A549 (cell line): Measurements from ENCODE around the gene PDS5B. TPM values are rescaled to one million over a fixed set of nuclear protein-coding genes. Genes with fewer than 3 reads are reported as not detected.

Experiments used
- ATAC-seq, 2 experiments: fragments of 200-7000 bp in 1 of 2; fragments of >200 bp in 1 of 2; cut with Nextera tagmentation in 1 of 2; cut with Tn5 transposase in 1 of 2; 3 replicates each; pipeline versions ENCODE4 v1.8.0 to v1.9.1; 2018 to 2020; ENCODE audit warnings: mild to moderate bottlenecking in 1 of 2, moderate library complexity in 1 of 2
- CTCF ChIA-PET: fragments of 300-600 bp; sonication (Branson Sonifier 250); formaldehyde crosslinking; extraction: SDS; loops from one replicate; lab custom pipeline; 2021; ENCODE audit warnings: antibody characterized with exemption, inconsistent platforms; lab: Yijun Ruan, JAX
- POLR2A ChIA-PET: fragments of 350-600 bp; formaldehyde crosslinking; extraction: SDS; loops from one replicate; lab custom pipeline; 2021; ENCODE audit warnings: antibody characterized with exemption, inconsistent platforms; lab: Yijun Ruan, JAX
- DNase-seq, 2 experiments: peaks; one replicate each; pipeline versions ENCODE4 v3.0.0 to v3.0.0-alpha.2; 2011 to 2016; ENCODE audit warnings: low read depth in 1 of 2, low spot score in 1 of 2
- FAIRE-seq: peaks from 2 replicates; lab custom pipeline; 2011; peaks lifted over from hg19 to GRCh38; lab: Jason Lieb, UNC
- H3K27ac ChIP-seq, 2 experiments: fragments of >200 bp; sonication (Bioruptor Twin); formaldehyde crosslinking; 3 replicates each; pipeline ENCODE4 v1.5.1; 2016 to 2017
- H3K4me1 ChIP-seq: fragments of >200 bp; sonication (Bioruptor Twin); formaldehyde crosslinking; 3 replicates; pipeline ENCODE4 v1.6.1; 2016
- H3K4me2 ChIP-seq: fragments of >200 bp; sonication (Bioruptor Twin); formaldehyde crosslinking; 3 replicates; pipeline ENCODE4 v1.6.1; 2016
- H3K4me3 ChIP-seq: fragments of >200 bp; sonication (Bioruptor Twin); formaldehyde crosslinking; 3 replicates; pipeline ENCODE4 v1.5.1; 2016
- H3K9me3 ChIP-seq: fragments of >200 bp; sonication (Bioruptor Twin); formaldehyde crosslinking; 3 replicates; pipeline ENCODE4 v1.6.1; 2016
- BCL3 ChIP-seq: fragments of >200 bp; sonication (Bioruptor Twin); formaldehyde crosslinking; IDR thresholded peaks from 3 replicates; pipeline ENCODE4 v1.6.1; 2016
- CBX2 ChIP-seq: fragments of 200-600 bp; sonication (generic); IDR thresholded peaks from 2 replicates; pipeline ENCODE4 v1.6.1; 2016; ENCODE audit warnings: low read depth, mild to moderate bottlenecking, borderline replicate concordance
- CTCF ChIP-seq: fragments of >200 bp; sonication (Bioruptor Twin); formaldehyde crosslinking; IDR thresholded peaks from 3 replicates; pipeline ENCODE4 v1.5.1; 2016
- E2F6 ChIP-seq: IDR thresholded peaks from 2 replicates; pipeline ENCODE4 v1.6.1; 2012; ENCODE audit warnings: low read depth, borderline replicate concordance
- EHF ChIP-seq: fragments of 250-450 bp; sonication (Bioruptor Pico); IDR thresholded peaks from 2 replicates; pipeline ENCODE4 v1.5.0; 2020; ENCODE audit warnings: mild to moderate bottlenecking
- EHMT2 ChIP-seq: fragments of 200-600 bp; sonication (generic); IDR thresholded peaks from 2 replicates; pipeline ENCODE4 v1.6.1; 2016; ENCODE audit warnings: antibody characterized with exemption, low read depth, mild to moderate bottlenecking, moderate library complexity
- ESRRA ChIP-seq: fragments of 150-350 bp; IDR thresholded peaks from 2 replicates; pipeline ENCODE4 v1.6.1; 2014; ENCODE audit warnings: mild to moderate bottlenecking, low read length, borderline replicate concordance
- FOSB ChIP-seq: fragments of 250-450 bp; sonication (Bioruptor Pico); IDR thresholded peaks from 2 replicates; pipeline ENCODE4 v1.5.0; 2020; ENCODE audit warnings: mild to moderate bottlenecking, moderate library complexity
- GATA3 ChIP-seq: IDR thresholded peaks from 2 replicates; pipeline ENCODE4 v1.6.1; 2012; ENCODE audit warnings: borderline replicate concordance
- HDAC2 ChIP-seq: fragments of 200-600 bp; sonication (generic); IDR thresholded peaks from 2 replicates; pipeline ENCODE4 v1.6.1; 2016
- HES2 ChIP-seq: fragments of >200 bp; sonication (Bioruptor Twin); formaldehyde crosslinking; IDR thresholded peaks from 2 replicates; pipeline ENCODE4 v1.6.1; 2016
- HOXB13 ChIP-seq: fragments of 250-450 bp; sonication (Bioruptor Pico); IDR thresholded peaks from 2 replicates; pipeline ENCODE4 v1.5.0; 2020; ENCODE audit warnings: low read depth, mild to moderate bottlenecking, moderate library complexity
- HOXB5 ChIP-seq: fragments of 250-450 bp; sonication (Bioruptor Pico); IDR thresholded peaks from 2 replicates; pipeline ENCODE4 v1.5.0; 2020; ENCODE audit warnings: mild to moderate bottlenecking, moderate library complexity
- JUN ChIP-seq, 2 experiments: fragments of >200 bp; sonication (Bioruptor Twin); formaldehyde crosslinking; IDR thresholded peaks; 2 replicates in 1 of 2; 3 replicates in 1 of 2; pipeline ENCODE4 v1.6.1; 2016 to 2017
- JUNB ChIP-seq: fragments of >200 bp; sonication (Bioruptor Twin); formaldehyde crosslinking; IDR thresholded peaks from 2 replicates; pipeline ENCODE4 v1.6.1; 2016
- MAX ChIP-seq: IDR thresholded peaks from 2 replicates; pipeline ENCODE4 v1.6.1; 2012
- NFE2L2 ChIP-seq: fragments of 150-350 bp; conservative IDR thresholded peaks from 2 replicates; pipeline ENCODE4 v1.6.1; 2014; ENCODE audit warnings: low read length
- PHF8 ChIP-seq: fragments of 200-600 bp; sonication (generic); IDR thresholded peaks from 2 replicates; pipeline ENCODE4 v1.6.1; 2016; ENCODE audit warnings: low read depth, mild to moderate bottlenecking, antibody characterized with exemption, moderate library complexity, borderline replicate concordance
- POLR2A ChIP-seq: IDR thresholded peaks from 2 replicates; pipeline ENCODE4 v1.6.1; 2012; ENCODE audit warnings: mild to moderate bottlenecking, low read length
- POLR2AphosphoS2 ChIP-seq: conservative IDR thresholded peaks from 2 replicates; pipeline ENCODE4 v1.6.1; 2012; ENCODE audit warnings: low read length, improper control_type of control experiment, inconsistent platforms
- RAD21 ChIP-seq, 2 experiments: fragments of >200 bp in 1 of 2; sonication (Bioruptor Twin) in 1 of 2; formaldehyde crosslinking in 1 of 2; IDR thresholded peaks in 1 of 2; conservative IDR thresholded peaks in 1 of 2; 2 replicates in 1 of 2; 3 replicates in 1 of 2; pipeline ENCODE4 v1.6.1; 2012 to 2018; ENCODE audit warnings: inconsistent platforms in 1 of 2
- RARB ChIP-seq: fragments of 250-450 bp; sonication (Bioruptor Pico); IDR thresholded peaks from 2 replicates; pipeline ENCODE4 v1.8.0; 2021; ENCODE audit warnings: mild to moderate bottlenecking, moderate library complexity
- RFX5 ChIP-seq: fragments of 450-650 bp; IDR thresholded peaks from 2 replicates; pipeline ENCODE4 v1.7.1; 2014; ENCODE audit warnings: antibody characterized with exemption, mild to moderate bottlenecking, moderate library complexity
- SMC3 ChIP-seq: fragments of >200 bp; sonication (Bioruptor Twin); formaldehyde crosslinking; IDR thresholded peaks from 3 replicates; pipeline ENCODE4 v1.6.1; 2018; ENCODE audit warnings: inconsistent platforms
- SREBF2 ChIP-seq: fragments of 450-650 bp; IDR thresholded peaks from 2 replicates; pipeline ENCODE4 v1.6.1; 2014; ENCODE audit warnings: mild to moderate bottlenecking, moderate library complexity
- TFCP2L1 ChIP-seq: fragments of 250-450 bp; sonication (Bioruptor Pico); IDR thresholded peaks from 2 replicates; pipeline ENCODE4 v1.5.0; 2021; ENCODE audit warnings: mild to moderate bottlenecking
- ZFP36 ChIP-seq: fragments of 450-650 bp; IDR thresholded peaks from 2 replicates; pipeline ENCODE4 v1.6.1; 2014; ENCODE audit warnings: borderline replicate concordance; ENCODE audit not compliant: partially characterized antibody
- ZNF302 ChIP-seq: fragments of 250-450 bp; sonication (Bioruptor Pico); IDR thresholded peaks from 2 replicates; pipeline ENCODE4 v1.9.0; 2021; ENCODE audit warnings: inconsistent platforms, mild to moderate bottlenecking, moderate library complexity
- WGBS: methylation state at CpG from one replicate; pipeline ENCODE4 v1.1.6; 2017; ENCODE audit errors: missing lambda C conversion rate; 5-methylcytosine and 5-hydroxymethylcytosine counted together
- polyA plus RNA-seq, 4 experiments: library from polyadenylated mRNA; depleted of rRNA in 3 of 4; stranded (reverse); fragments of >200 nt; fragmentation: RNase III in 1 of 4; extraction: RNeasy Plus Mini Kit Qiagen cat#74134 plus additional on column Dnase treatment in 1 of 4; gene quantifications; 2 replicates in 3 of 4; 3 replicates in 1 of 4; pipeline ENCODE4 v1.2.3, GENCODE V29; 2011 to 2017

Gene PDS5B
- polyA plus RNA-seq, 2 of the 4 experiments (the other 2 are of a cell fraction) = 10.6 to 16.0 TPM

GRCh38 chr13:32639502-32640105 is 53.4 kb downstream of the PDS5B start:
- TF ChIP-seq TFCP2L1 (CRISPR knock-in tag) (no peak), RAD21 (conservative IDR thresholded peaks at IDR 0.05 in 1 of 2, IDR thresholded peaks at IDR 0.05 in 1 of 2) (peak; percentile 54 to 57), RARB (CRISPR knock-in tag) (no peak), FOSB (CRISPR knock-in tag) (no peak), SREBF2 (no peak), CTCF (peak; percentile 61), PHF8 (no peak), SMC3 (peak; percentile 60; the same call in 2 of the 3 replicates), ZNF302 (CRISPR knock-in tag) (no peak), HOXB5 (CRISPR knock-in tag) (no peak), CBX2 (no peak), MAX (no peak), EHF (CRISPR knock-in tag) (no peak), BCL3 (no peak), EHMT2 (no peak), ZFP36 (no peak), NFE2L2 (no peak), ESRRA (no peak), E2F6 (no peak), POLR2A (no peak), RFX5 (no peak)
- TF ChIP-seq, all 56 proteins: peak for 3
- POLR2A ChIA-PET = no interaction called here
- no peak for FAIRE-seq

GRCh38 chr13:32642316-32642715 is 56.1 kb downstream of the PDS5B start:
- 87% methylated on average over 1 of the region's 1 CpG for WGBS
- FAIRE-seq = no peak
- H3K4me1 ChIP-seq = peaks cover 21% of the 10 kb centered on the region
- TF ChIP-seq JUNB = no peak
- no peak for TF ChIP-seq POLR2AphosphoS2
- TF ChIP-seq BCL3 = no peak
- TF ChIP-seq HES2 = no peak
- no peak for TF ChIP-seq HOXB13
- TF ChIP-seq JUN (IDR thresholded peaks at IDR 0.05) = no peak
- no peak for TF ChIP-seq HDAC2
- no peak for TF ChIP-seq GATA3
- TF ChIP-seq PHF8 = no peak
- TF ChIP-seq, all 56 proteins: peak for 0
- no peak overlapping the region for H3K4me3 ChIP-seq
- ChIA-PET POLR2A (no interaction called here), CTCF (interaction anchor here (0.9 to 2.5 kb wide), 6 partner anchors 8 to 61 kb away, joined by 3 to 15 read pairs (median 3); partner anchors contain the start of gene PDS5B)
- ATAC-seq (no peak), DNase-seq (no peak)
- H3K9me3 ChIP-seq = no peaks in the 10 kb centered on the region
- 0 out of 3 replicates have a peak overlapping the region, but pooled peaks have one; percentile 3 for H3K4me2 ChIP-seq
- no peak overlapping the region for H3K27ac ChIP-seq

More at GRCh38 chr13:32639502-32640105, 53.4 kb downstream of the PDS5B start:
- 27% methylated on average over 4 of the region's 4 CpGs for WGBS
- Histone ChIP-seq H3K4me2 (no peak overlapping the region), H3K9me3 (no peaks in the 10 kb centered on the region), H3K27ac (no peak overlapping the region), H3K4me3 (no peak overlapping the region), H3K4me1 (peaks cover 13% of the 10 kb centered on the region; the same call in 2 of the 3 replicates)
- ATAC-seq (peak in 1 of 2 experiments; percentile 84; a peak in 4 of 6 replicates), DNase-seq (peak; percentile 17 to 57)
- CTCF ChIA-PET = interaction anchor here (0.7 to 1.7 kb wide), 12 partner anchors 11 to 84 kb away, joined by 3 to 7 read pairs (median 4); no protein-coding TSS in a partner anchor
